Measurements from ENCODE around the gene SYT1.

SYT1 gene

GRCh38 chr12:79121486-79121885 lies 256.9 kb downstream of the SYT1 start:
- ATAC-seq (replicated peaks) = no peak
- Mint-ChIP-seq H3K36me3 (ENCODE audit: insufficient read depth) (no peaks in the 10 kb centered on the region), H3K27me3 (no peaks in the 10 kb centered on the region), H3K27ac (no peak overlapping the region), H3K9me3 (peaks cover 10 to 12% of the 10 kb centered on the region in 2 donors), H3K4me1 (ENCODE audit: low read depth in 2 of 2) (no peaks in the 10 kb centered on the region), H3K4me3 (no peak overlapping the region)
- DNase-seq = no peak

- Mint-ChIP-seq H3K27ac (no peak overlapping the region), H3K4me3 (no peak overlapping the region), H3K36me3 (ENCODE audit: insufficient read depth) (no peaks in the 10 kb centered on the region), H3K9me3 (peaks cover 4 to 7% of the 10 kb centered on the region in 2 donors), H3K4me1 (ENCODE audit: low read depth in 2 of 2) (no peaks in the 10 kb centered on the region), H3K27me3 (no peaks in the 10 kb centered on the region)
- no peak for ATAC-seq (replicated peaks)
- DNase-seq = no peak
These were observed 259.8 kb downstream of the SYT1 start for GRCh38 chr12:79124385-79124784.

GRCh38 chr12:79125358-79125757 lies 260.8 kb downstream of the SYT1 start:
- DNase-seq (no peak), ATAC-seq (replicated peaks) (no peak)
- Mint-ChIP-seq H3K27ac (no peak overlapping the region), H3K9me3 (peaks cover 0 to 7% of the 10 kb centered on the region in 2 donors), H3K4me3 (no peak overlapping the region), H3K4me1 (ENCODE audit: low read depth in 2 of 2) (no peaks in the 10 kb centered on the region), H3K27me3 (no peaks in the 10 kb centered on the region), H3K36me3 (ENCODE audit: insufficient read depth) (no peaks in the 10 kb centered on the region)

GRCh38 chr12:79127271-79127751 lies 262.7 kb downstream of the SYT1 start:
- Mint-ChIP-seq H3K4me1 (ENCODE audit: low read depth in 2 of 2) (no peaks in the 10 kb centered on the region), H3K36me3 (ENCODE audit: insufficient read depth) (no peaks in the 10 kb centered on the region), H3K27ac (no peak overlapping the region), H3K9me3 (peaks cover 0 to 7% of the 10 kb centered on the region in 2 donors), H3K27me3 (no peaks in the 10 kb centered on the region), H3K4me3 (no peak overlapping the region)
- DNase-seq (no peak), ATAC-seq (replicated peaks) (no peak)

- Mint-ChIP-seq H3K27me3 (no peaks in the 10 kb centered on the region), H3K9me3 (peaks cover 0 to 11% of the 10 kb centered on the region in 2 donors), H3K4me1 (ENCODE audit: low read depth in 2 of 2) (no peaks in the 10 kb centered on the region), H3K4me3 (no peak overlapping the region), H3K36me3 (ENCODE audit: insufficient read depth) (no peaks in the 10 kb centered on the region), H3K27ac (no peak overlapping the region)
- DNase-seq = no peak
- ATAC-seq (replicated peaks) = no peak
These were observed 264.4 kb downstream of the SYT1 start for GRCh38 chr12:79128956-79129355.

- Mint-ChIP-seq H3K4me3 (no peak overlapping the region), H3K9me3 (peaks cover 0 to 6% of the 10 kb centered on the region in 2 donors), H3K4me1 (ENCODE audit: low read depth in 2 of 2) (no peaks in the 10 kb centered on the region), H3K27me3 (no peaks in the 10 kb centered on the region), H3K27ac (no peak overlapping the region), H3K36me3 (ENCODE audit: insufficient read depth) (no peaks in the 10 kb centered on the region)
- DNase-seq (no peak), ATAC-seq (replicated peaks) (no peak)
These were observed 274.3 kb downstream of the SYT1 start for GRCh38 chr12:79138872-79139271.

- Mint-ChIP-seq H3K4me3 (no peak overlapping the region), H3K27ac (no peak overlapping the region), H3K4me1 (ENCODE audit: low read depth in 2 of 2) (no peaks in the 10 kb centered on the region), H3K36me3 (ENCODE audit: insufficient read depth) (no peaks in the 10 kb centered on the region), H3K9me3 (peaks cover 0 to 6% of the 10 kb centered on the region in 2 donors), H3K27me3 (no peaks in the 10 kb centered on the region)
- ATAC-seq (replicated peaks) = no peak
- DNase-seq = no peak
These were observed 276.1 kb downstream of the SYT1 start for GRCh38 chr12:79140711-79141110.

- DNase-seq = no peak
- H3K4me1 Mint-ChIP-seq (ENCODE audit: low read depth in 2 of 2) = no peaks in the 10 kb centered on the region
- peaks cover 7% of the 10 kb centered on the region in 2 donors for H3K9me3 Mint-ChIP-seq
- no peak overlapping the region for H3K27ac Mint-ChIP-seq
- no peak overlapping the region for H3K4me3 Mint-ChIP-seq
- no peaks in the 10 kb centered on the region for H3K36me3 Mint-ChIP-seq (ENCODE audit: insufficient read depth)
- H3K27me3 Mint-ChIP-seq = no peaks in the 10 kb centered on the region
- ATAC-seq (replicated peaks) = no peak
These were observed 277.2 kb downstream of the SYT1 start for GRCh38 chr12:79141776-79142175.

- Mint-ChIP-seq H3K4me1 (ENCODE audit: low read depth in 2 of 2) (no peaks in the 10 kb centered on the region), H3K9me3 (peaks cover 6 to 7% of the 10 kb centered on the region in 2 donors), H3K4me3 (no peak overlapping the region), H3K27me3 (no peaks in the 10 kb centered on the region), H3K27ac (no peak overlapping the region), H3K36me3 (ENCODE audit: insufficient read depth) (no peaks in the 10 kb centered on the region)
- DNase-seq (no peak), ATAC-seq (replicated peaks) (no peak)
These were observed 279.2 kb downstream of the SYT1 start for GRCh38 chr12:79143803-79144202.

- H3K36me3 Mint-ChIP-seq (ENCODE audit: insufficient read depth) = no peaks in the 10 kb centered on the region
- H3K27me3 Mint-ChIP-seq = no peaks in the 10 kb centered on the region
- DNase-seq = no peak
- H3K27ac Mint-ChIP-seq = no peak overlapping the region
- no peak for ATAC-seq (replicated peaks)
- no peak overlapping the region for H3K4me3 Mint-ChIP-seq
- no peaks in the 10 kb centered on the region for H3K4me1 Mint-ChIP-seq (ENCODE audit: low read depth in 2 of 2)
- peaks cover 16 to 17% of the 10 kb centered on the region in 2 donors for H3K9me3 Mint-ChIP-seq
These were observed 287.4 kb downstream of the SYT1 start for GRCh38 chr12:79151956-79152355.

- ATAC-seq (replicated peaks) (no peak), DNase-seq (no peak)
- no peaks in the 10 kb centered on the region for H3K27me3 Mint-ChIP-seq
- no peaks in the 10 kb centered on the region for H3K36me3 Mint-ChIP-seq (ENCODE audit: insufficient read depth)
- peaks cover 18 to 24% of the 10 kb centered on the region in 2 donors for H3K9me3 Mint-ChIP-seq
- no peak overlapping the region for H3K27ac Mint-ChIP-seq
- H3K4me1 Mint-ChIP-seq (ENCODE audit: low read depth in 2 of 2) = no peaks in the 10 kb centered on the region
- no peak overlapping the region for H3K4me3 Mint-ChIP-seq
These were observed 291.1 kb downstream of the SYT1 start for GRCh38 chr12:79155683-79156082.

GRCh38 chr12:79156846-79157463 lies 292.4 kb downstream of the SYT1 start:
- peaks cover 7 to 13% of the 10 kb centered on the region in 2 donors for H3K9me3 Mint-ChIP-seq
- H3K4me1 Mint-ChIP-seq (ENCODE audit: low read depth in 2 of 2) = no peaks in the 10 kb centered on the region
- no peak overlapping the region for H3K27ac Mint-ChIP-seq
- DNase-seq (no peak), ATAC-seq (replicated peaks) (no peak)
- H3K27me3 Mint-ChIP-seq = no peaks in the 10 kb centered on the region
- no peaks in the 10 kb centered on the region for H3K36me3 Mint-ChIP-seq (ENCODE audit: insufficient read depth)
- H3K4me3 Mint-ChIP-seq = no peak overlapping the region

GRCh38 chr12:79161249-79161934 lies 296.8 kb downstream of the SYT1 start:
- H3K27ac Mint-ChIP-seq = no peak overlapping the region
- no peak for ATAC-seq (replicated peaks)
- no peaks in the 10 kb centered on the region for H3K27me3 Mint-ChIP-seq
- H3K4me1 Mint-ChIP-seq (ENCODE audit: low read depth in 2 of 2) = no peaks in the 10 kb centered on the region
- no peak for DNase-seq
- peaks cover 4 to 7% of the 10 kb centered on the region in 2 donors for H3K9me3 Mint-ChIP-seq
- H3K36me3 Mint-ChIP-seq (ENCODE audit: insufficient read depth) = no peaks in the 10 kb centered on the region
- H3K4me3 Mint-ChIP-seq = no peak overlapping the region

- H3K27ac Mint-ChIP-seq = no peak overlapping the region
- no peaks in the 10 kb centered on the region for H3K4me1 Mint-ChIP-seq (ENCODE audit: low read depth in 2 of 2)
These were observed 297.7 kb downstream of the SYT1 start for GRCh38 chr12:79162147-79162772.

More at GRCh38 chr12:79162147-79162772, 297.7 kb downstream of the SYT1 start:
- no peaks in the 10 kb centered on the region for H3K27me3 Mint-ChIP-seq
- DNase-seq (no peak), ATAC-seq (replicated peaks) (no peak)
- H3K4me3 Mint-ChIP-seq = no peak overlapping the region
- peaks cover 5 to 7% of the 10 kb centered on the region in 2 donors for H3K9me3 Mint-ChIP-seq
- H3K36me3 Mint-ChIP-seq (ENCODE audit: insufficient read depth) = no peaks in the 10 kb centered on the region

All from effector memory CD8-positive, alpha-beta T cell (primary cell).